SK-N-SH (cell line): ENCODE results near the gene KCNJ13. TPM values are rescaled to one million over a fixed set of nuclear protein-coding genes. Genes with fewer than 3 reads are reported as not detected.

ENCODE experiments used
- CTCF ChIA-PET: fragments of 300-600, 350-600 bp; formaldehyde crosslinking; extraction: SDS; loops from one replicate; lab custom pipeline; 2021; lab: Yijun Ruan, JAX
- POLR2A ChIA-PET: fragments of 350-600 bp; sonication (Branson Sonifier 250); formaldehyde crosslinking; extraction: SDS; loops from one replicate; lab custom pipeline; 2020; ENCODE audit warnings: antibody characterized with exemption, inconsistent platforms; lab: Yijun Ruan, JAX
- DNase-seq: peaks from one replicate; pipeline ENCODE4 v3.0.0; 2012
- H2AFZ ChIP-seq: fragments of 200-600 bp; sonication (generic); 2 replicates; pipeline ENCODE4 v1.8.1; 2016; ENCODE audit warnings: antibody characterized with exemption, mild to moderate bottlenecking, low read depth
- H3F3A ChIP-seq: fragments of 200-600 bp; sonication (generic); replicated peaks from 2 replicates; pipeline ENCODE3; 2016; ENCODE audit warnings: antibody characterized with exemption, mild to moderate bottlenecking; ENCODE audit not compliant: insufficient read depth
- H3K27ac ChIP-seq, 2 experiments: fragments of 200-500 bp in 1 of 2; fragments of 200-600 bp in 1 of 2; sonication (Bioruptor generic) in 1 of 2; sonication (generic), shearing (Covaris generic) in 1 of 2; 2 replicates each; pipeline versions ENCODE4 v1.5.1 to v1.6.1; 2014 to 2016; ENCODE audit warnings: low read depth in 2 of 2, inconsistent platforms in 1 of 2, low read length in 1 of 2, mild to moderate bottlenecking in 1 of 2, mixed read lengths in 1 of 2
- H3K27me3 ChIP-seq: fragments of 200-600 bp; sonication (generic), shearing (Covaris generic); 2 replicates; pipeline ENCODE4 v1.6.1; 2016; ENCODE audit warnings: mixed run types; ENCODE audit not compliant: insufficient read depth
- H3K36me3 ChIP-seq, 2 experiments: fragments of 200-500 bp in 1 of 2; fragments of 200-600 bp in 1 of 2; sonication (Bioruptor generic) in 1 of 2; sonication (generic) in 1 of 2; replicated peaks in 1 of 2; 2 replicates each; pipeline versions ENCODE3 to v1.5.1; 2014 to 2016; ENCODE audit warnings: low read length in 1 of 2, mild to moderate bottlenecking in 1 of 2; ENCODE audit not compliant: insufficient read depth in 2 of 2, control insufficient read depth in 1 of 2
- H3K4me1 ChIP-seq, 2 experiments: fragments of 200-500 bp in 1 of 2; fragments of 200-600 bp in 1 of 2; sonication (Bioruptor generic) in 1 of 2; sonication (generic), shearing (Covaris generic) in 1 of 2; 2 replicates each; pipeline versions ENCODE4 v1.5.1 to v1.6.1; 2014 to 2016; ENCODE audit warnings: low read depth in 1 of 2, low read length in 1 of 2, mixed run types in 1 of 2; ENCODE audit not compliant: insufficient read depth in 2 of 2, control insufficient read depth in 1 of 2
- H3K4me2 ChIP-seq: fragments of 200-600 bp; sonication (generic), shearing (Covaris generic); 2 replicates; pipeline ENCODE4 v1.6.1; 2017; ENCODE audit warnings: mixed run types
- H3K4me3 ChIP-seq, 2 experiments: fragments of 200-500 bp in 1 of 2; fragments of 200-600 bp in 1 of 2; sonication (Bioruptor generic) in 1 of 2; sonication (generic), shearing (Covaris generic) in 1 of 2; 2 replicates each; pipeline versions ENCODE4 v1.5.1 to v1.8.1; 2014 to 2016; ENCODE audit warnings: low read depth in 2 of 2, inconsistent platforms in 1 of 2, low read length in 1 of 2, mild to moderate bottlenecking in 1 of 2, mixed read lengths in 1 of 2, moderate library complexity in 1 of 2
- H3K79me2 ChIP-seq: fragments of 200-600 bp; sonication (generic); 2 replicates; pipeline ENCODE4 v1.8.1; 2017; ENCODE audit warnings: mild to moderate bottlenecking; ENCODE audit not compliant: insufficient read depth
- H3K9ac ChIP-seq: fragments of 200-600 bp; sonication (generic); 2 replicates; pipeline ENCODE4 v1.6.1; 2017; ENCODE audit warnings: mixed run types
- H3K9me2 ChIP-seq: fragments of 200-600 bp; sonication (generic); 2 replicates; pipeline ENCODE4 v1.6.1; 2017; ENCODE audit warnings: mixed run types
- H3K9me3 ChIP-seq: fragments of 200-600 bp; sonication (generic); 2 replicates; pipeline ENCODE4 v1.6.1; 2017; ENCODE audit warnings: mixed run types, mild to moderate bottlenecking, moderate library complexity
- H4K20me1 ChIP-seq: fragments of 200-600 bp; sonication (generic); 2 replicates; pipeline ENCODE4 v1.6.1; 2017; ENCODE audit warnings: mild to moderate bottlenecking, mixed run types; ENCODE audit not compliant: insufficient read depth
- CHD2 ChIP-seq: fragments of 150-350 bp; IDR thresholded peaks from 2 replicates; pipeline ENCODE4 v1.6.1; 2018; ENCODE audit warnings: low read length; ENCODE audit not compliant: partially characterized antibody
- EP300 ChIP-seq, 2 experiments: IDR thresholded peaks; 2 replicates each; pipeline versions ENCODE4 v1.4.0 to v1.6.1; 2012; ENCODE audit warnings: borderline replicate concordance in 1 of 2, low read depth in 1 of 2, low read length in 1 of 2
- GABPA ChIP-seq: IDR thresholded peaks from 2 replicates; pipeline ENCODE4 v1.4.0; 2012; ENCODE audit warnings: low read depth, mild to moderate bottlenecking
- GATA2 ChIP-seq: sonication (generic); formaldehyde crosslinking; IDR thresholded peaks from 2 replicates; pipeline ENCODE4 v1.5.0; 2020; ENCODE audit warnings: mild to moderate bottlenecking, missing genetic modification reagents
- MAX ChIP-seq: IDR thresholded peaks from 2 replicates; pipeline ENCODE4 v1.4.0; 2012; ENCODE audit warnings: low read depth
- MXI1 ChIP-seq: IDR thresholded peaks from 2 replicates; pipeline ENCODE4 v1.6.1; 2012; ENCODE audit warnings: mild to moderate bottlenecking, low read depth, low read length, improper control_type of control experiment
- NRF1 ChIP-seq: IDR thresholded peaks from 2 replicates; pipeline ENCODE4 v1.6.1; 2012; ENCODE audit warnings: low read depth, mild to moderate bottlenecking, low read length
- POLR2AphosphoS5 ChIP-seq: IDR thresholded peaks from 2 replicates; pipeline ENCODE4 v1.6.1; 2012; ENCODE audit warnings: low read depth, low read length
- RAD21 ChIP-seq: IDR thresholded peaks from 2 replicates; pipeline ENCODE4 v1.6.1; 2012; ENCODE audit warnings: mild to moderate bottlenecking, low read length
- RFX5 ChIP-seq: IDR thresholded peaks from 2 replicates; pipeline ENCODE4 v1.6.1; 2012; ENCODE audit warnings: mild to moderate bottlenecking, improper control_type of control experiment, low read length
- RXRA ChIP-seq: IDR thresholded peaks from 2 replicates; pipeline ENCODE4 v1.4.0; 2012; ENCODE audit warnings: low read depth, mild to moderate bottlenecking, borderline replicate concordance
- SIN3A ChIP-seq: IDR thresholded peaks from 2 replicates; pipeline ENCODE4 v1.6.1; 2012; ENCODE audit warnings: low read depth, mild to moderate bottlenecking, low read length, moderate library complexity, borderline replicate concordance
- SMC3 ChIP-seq: IDR thresholded peaks from 2 replicates; pipeline ENCODE4 v1.6.1; 2012; ENCODE audit warnings: low read depth, low read length, improper control_type of control experiment
- TCF12 ChIP-seq: IDR thresholded peaks from 2 replicates; pipeline ENCODE4 v1.4.0; 2012
- USF1 ChIP-seq: IDR thresholded peaks from 2 replicates; pipeline ENCODE4 v1.4.0; 2012; ENCODE audit warnings: low read depth, borderline replicate concordance
- YY1 ChIP-seq: IDR thresholded peaks from 2 replicates; pipeline ENCODE4 v1.4.0; 2012; ENCODE audit warnings: low read depth, mild to moderate bottlenecking
- WGBS: methylation state at CpG from one replicate; pipeline ENCODE4 v1.1.6; 2017; ENCODE audit warnings: low lambda C conversion rate; 5-methylcytosine and 5-hydroxymethylcytosine counted together
- polyA plus RNA-seq, 3 experiments: library from polyadenylated mRNA; depleted of rRNA; stranded (reverse); fragments of >200 nt; gene quantifications; 2 replicates each; pipeline ENCODE4 v1.2.3, GENCODE V29; 2012
- TF ChIP-seq, protein P1 (sequence below): fragments of 150-350 bp; IDR thresholded peaks from 2 replicates; pipeline ENCODE4 v1.6.1; 2017; ENCODE audit warnings: antibody characterized with exemption, low read length, low read depth, borderline replicate concordance

Gene KCNJ13
- polyA plus RNA-seq, 1 of the 3 experiments (the other 2 are of a cell fraction): not detected

GRCh38 chr2:232789082-232789481, 12.7 kb upstream of the KCNJ13 start:
- POLR2A ChIA-PET: no interaction called here
- WGBS: 94% methylated on average over 4 of the region's 4 CpGs

GRCh38 chr2:232787806-232788205, 11.4 kb upstream of the KCNJ13 start:
- H3K36me3 ChIP-seq: peaks cover 65 to 68% of the 10 kb centered on the region in 2 experiments

More at GRCh38 chr2:232789082-232789481, 12.7 kb upstream of the KCNJ13 start:
- CTCF ChIA-PET: no interaction called here
- no peak overlapping the region for H3K27ac ChIP-seq
- DNase-seq: no peak
- H3K9ac ChIP-seq: no peak overlapping the region
- H3K9me2 ChIP-seq: no peaks in the 10 kb centered on the region
- H4K20me1 ChIP-seq: no peaks in the 10 kb centered on the region
- H3F3A ChIP-seq: peaks cover 6% of the 10 kb centered on the region
- no peaks in the 10 kb centered on the region for H3K27me3 ChIP-seq
- no peaks in the 10 kb centered on the region for H3K9me3 ChIP-seq
- H3K36me3 ChIP-seq: peaks cover 66 to 78% of the 10 kb centered on the region in 2 experiments
- H3K4me2 ChIP-seq: no peak overlapping the region
- H3K79me2 ChIP-seq: no peaks in the 10 kb centered on the region; the same call in 1 of the 2 replicates
- no peak overlapping the region for H3K4me3 ChIP-seq
- no peaks in the 10 kb centered on the region for H3K4me1 ChIP-seq
- TF ChIP-seq RXRA (no peak), EP300 (IDR thresholded peaks at IDR 0.05; ENCODE audit: borderline replicate concordance in 1 of 2, low read depth in 1 of 2, low read length in 1 of 2) (no peak), MAX (no peak), RAD21 (no peak)
- TF ChIP-seq, all 33 proteins: peak for 0
- no peak overlapping the region for H2AFZ ChIP-seq

More at GRCh38 chr2:232787806-232788205, 11.4 kb upstream of the KCNJ13 start:
- no peaks in the 10 kb centered on the region for H4K20me1 ChIP-seq
- CTCF ChIA-PET: no interaction called here
- H3K27ac ChIP-seq: no peak overlapping the region
- no peak for DNase-seq
- no peak overlapping the region for H3K4me2 ChIP-seq
- POLR2A ChIA-PET: no interaction called here
- H2AFZ ChIP-seq: no peak overlapping the region
- no peaks in the 10 kb centered on the region for H3K4me1 ChIP-seq
- no peaks in the 10 kb centered on the region for H3K27me3 ChIP-seq
- no peaks in the 10 kb centered on the region for H3K9me2 ChIP-seq
- no peak overlapping the region for H3K9ac ChIP-seq
- peaks cover 6% of the 10 kb centered on the region for H3F3A ChIP-seq
- H3K79me2 ChIP-seq: no peaks in the 10 kb centered on the region; the same call in 1 of the 2 replicates
- TF ChIP-seq, protein P1, sequence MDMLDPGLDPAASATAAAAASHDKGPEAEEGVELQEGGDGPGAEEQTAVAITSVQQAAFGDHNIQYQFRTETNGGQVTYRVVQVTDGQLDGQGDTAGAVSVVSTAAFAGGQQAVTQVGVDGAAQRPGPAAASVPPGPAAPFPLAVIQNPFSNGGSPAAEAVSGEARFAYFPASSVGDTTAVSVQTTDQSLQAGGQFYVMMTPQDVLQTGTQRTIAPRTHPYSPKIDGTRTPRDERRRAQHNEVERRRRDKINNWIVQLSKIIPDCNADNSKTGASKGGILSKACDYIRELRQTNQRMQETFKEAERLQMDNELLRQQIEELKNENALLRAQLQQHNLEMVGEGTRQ: no peak
- TF ChIP-seq POLR2AphosphoS5 (no peak), TCF12 (no peak), NRF1 (no peak), MXI1 (no peak), GATA2 (CRISPR knock-in tag) (no peak), GABPA (no peak), RXRA (no peak), RFX5 (no peak), CHD2 (no peak), SIN3A (no peak), USF1 (no peak), YY1 (no peak), SMC3 (no peak)
- H3K9me3 ChIP-seq: no peaks in the 10 kb centered on the region
- H3K4me3 ChIP-seq: no peak overlapping the region
